PC-3 (cell line): ENCODE data around the gene PSMB10.

Source experiments
- EZH2phosphoT487 ChIP-seq: fragments of 300-600 bp; sonication (generic); IDR thresholded peaks from 2 replicates; pipeline ENCODE4 v1.6.1; 2018; ENCODE audit warnings: mild to moderate bottlenecking, antibody characterized with exemption, low read length, borderline replicate concordance
- TF ChIP-seq, protein P1 (sequence below): fragments of 300-600 bp; sonication (generic); conservative IDR thresholded peaks from 2 replicates; pipeline ENCODE4 v1.5.1; 2017; ENCODE audit warnings: antibody characterized with exemption, low read depth, mild to moderate bottlenecking, low read length

- TF ChIP-seq, protein P1, sequence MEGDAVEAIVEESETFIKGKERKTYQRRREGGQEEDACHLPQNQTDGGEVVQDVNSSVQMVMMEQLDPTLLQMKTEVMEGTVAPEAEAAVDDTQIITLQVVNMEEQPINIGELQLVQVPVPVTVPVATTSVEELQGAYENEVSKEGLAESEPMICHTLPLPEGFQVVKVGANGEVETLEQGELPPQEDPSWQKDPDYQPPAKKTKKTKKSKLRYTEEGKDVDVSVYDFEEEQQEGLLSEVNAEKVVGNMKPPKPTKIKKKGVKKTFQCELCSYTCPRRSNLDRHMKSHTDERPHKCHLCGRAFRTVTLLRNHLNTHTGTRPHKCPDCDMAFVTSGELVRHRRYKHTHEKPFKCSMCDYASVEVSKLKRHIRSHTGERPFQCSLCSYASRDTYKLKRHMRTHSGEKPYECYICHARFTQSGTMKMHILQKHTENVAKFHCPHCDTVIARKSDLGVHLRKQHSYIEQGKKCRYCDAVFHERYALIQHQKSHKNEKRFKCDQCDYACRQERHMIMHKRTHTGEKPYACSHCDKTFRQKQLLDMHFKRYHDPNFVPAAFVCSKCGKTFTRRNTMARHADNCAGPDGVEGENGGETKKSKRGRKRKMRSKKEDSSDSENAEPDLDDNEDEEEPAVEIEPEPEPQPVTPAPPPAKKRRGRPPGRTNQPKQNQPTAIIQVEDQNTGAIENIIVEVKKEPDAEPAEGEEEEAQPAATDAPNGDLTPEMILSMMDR = no peak
- TF ChIP-seq EZH2phosphoT487 = no peak
These were observed 8.2 kb upstream of the PSMB10 start for GRCh38 chr16:67944690-67945391.
